Stimulated activated CD4-positive, alpha-beta T cell treated with anti-CD3 and anti-CD28 coated beads, Interleukin-4, amount 100 ng/mL, for 48 hours (primary cell): Measurements from ENCODE around the gene YBX1.
"Not testable (repeated sequence)": the region's sequence is repeated elsewhere in the genome, so short reads cannot be mapped to it uniquely, and the experiment has no call there.

Source experiments
- DNase-seq, 2 donors: peaks; one replicate each; pipeline ENCODE4 v3.0.0-alpha.2; 2020; ENCODE audit warnings: low read depth in 2 of 2

Gene YBX1

GRCh38 chr1:42681741-42682483, at the start of gene YBX1:
Gene YBX1 (plus strand): TSS chr1:42682418. CDS start chr1:42682566, 148 bp downstream.
- DNase-seq = peak; percentile 88 to 91

- no peak for DNase-seq
Observed at GRCh38 chr1:42639116-42639515, 43.1 kb upstream of the YBX1 start.

GRCh38 chr1:42646056-42646455, 36.2 kb upstream of the YBX1 start:
- DNase-seq = no peak

- no peak for DNase-seq
Observed at GRCh38 chr1:42657201-42657600, 25.0 kb upstream of the YBX1 start.

- DNase-seq = peak; percentile 90 to 96
Observed at GRCh38 chr1:42657981-42658876, 24.0 kb upstream of the YBX1 start, which contains the start of gene PPIH. Gene PPIH (plus strand): TSS chr1:42658423. CDS start chr1:42658447, 24 bp downstream.

- no peak for DNase-seq
Observed at GRCh38 chr1:42658877-42659337, 23.3 kb upstream of the YBX1 start.

GRCh38 chr1:42660907-42661500, 21.2 kb upstream of the YBX1 start:
- no peak for DNase-seq

- no peak for DNase-seq
Observed at GRCh38 chr1:42669936-42670335, 12.3 kb upstream of the YBX1 start.

GRCh38 chr1:42670425-42670824, 11.8 kb upstream of the YBX1 start:
- no peak for DNase-seq

- no peak for DNase-seq
Observed at GRCh38 chr1:42674214-42674613, 8.0 kb upstream of the YBX1 start.

GRCh38 chr1:42674682-42675081, 7.5 kb upstream of the YBX1 start:
- DNase-seq = no peak

- no peak for DNase-seq
Observed at GRCh38 chr1:42675467-42675866, 6.8 kb upstream of the YBX1 start.

- no peak for DNase-seq
Observed at GRCh38 chr1:42676534-42677087, 5.6 kb upstream of the YBX1 start.

- no peak for DNase-seq
Observed at GRCh38 chr1:42679364-42679983, 2.7 kb upstream of the YBX1 start.

GRCh38 chr1:42680055-42680454, 2.2 kb upstream of the YBX1 start:
- DNase-seq = no peak

- peak in 1 of 2 donors; percentile 7 for DNase-seq
Observed at GRCh38 chr1:42680921-42681683, 1.1 kb upstream of the YBX1 start.

- DNase-seq = not testable (repeated sequence)
Observed at GRCh38 chr1:42682484-42682738, 193 bp downstream of the YBX1 start.

GRCh38 chr1:42682739-42683531, 717 bp downstream of the YBX1 start:
- peak; percentile 51 to 60 for DNase-seq

GRCh38 chr1:42684139-42684538, 1.9 kb downstream of the YBX1 start:
- DNase-seq = peak in 1 of 2 donors; percentile 13

GRCh38 chr1:42686418-42686817, 4.2 kb downstream of the YBX1 start:
- no peak for DNase-seq
